NCI-H128 (cell line): ENCODE results near the gene BIRC3.
"Not testable (repeated sequence)": the region's sequence is repeated elsewhere in the genome, so short reads cannot be mapped to it uniquely, and the experiment has no call there.

Experiments
- DNase-seq: peaks from one replicate; lab custom pipeline; 2025; ENCODE audit not compliant: unreplicated experiment; lab: John Stamatoyannopoulos, UW

Gene BIRC3

DNA sequence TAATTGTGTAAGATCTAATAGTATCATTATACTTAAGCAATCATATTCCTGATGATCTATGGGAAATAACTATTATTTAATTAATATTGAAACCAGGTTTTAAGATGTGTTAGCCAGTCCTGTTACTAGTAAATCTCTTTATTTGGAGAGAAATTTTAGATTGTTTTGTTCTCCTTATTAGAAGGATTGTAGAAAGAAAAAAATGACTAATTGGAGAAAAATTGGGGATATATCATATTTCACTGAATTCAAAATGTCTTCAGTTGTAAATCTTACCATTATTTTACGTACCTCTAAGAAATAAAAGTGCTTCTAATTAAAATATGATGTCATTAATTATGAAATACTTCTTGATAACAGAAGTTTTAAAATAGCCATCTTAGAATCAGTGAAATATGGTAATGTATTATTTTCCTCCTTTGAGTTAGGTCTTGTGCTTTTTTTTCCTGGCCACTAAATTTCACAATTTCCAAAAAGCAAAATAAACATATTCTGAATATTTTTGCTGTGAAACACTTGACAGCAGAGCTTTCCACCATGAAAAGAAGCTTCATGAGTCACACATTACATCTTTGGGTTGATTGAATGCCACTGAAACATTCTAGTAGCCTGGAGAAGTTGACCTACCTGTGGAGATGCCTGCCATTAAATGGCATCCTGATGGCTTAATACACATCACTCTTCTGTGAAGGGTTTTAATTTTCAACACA is 6.4 kb downstream of the BIRC3 start:
- no peak for DNase-seq

DNA sequence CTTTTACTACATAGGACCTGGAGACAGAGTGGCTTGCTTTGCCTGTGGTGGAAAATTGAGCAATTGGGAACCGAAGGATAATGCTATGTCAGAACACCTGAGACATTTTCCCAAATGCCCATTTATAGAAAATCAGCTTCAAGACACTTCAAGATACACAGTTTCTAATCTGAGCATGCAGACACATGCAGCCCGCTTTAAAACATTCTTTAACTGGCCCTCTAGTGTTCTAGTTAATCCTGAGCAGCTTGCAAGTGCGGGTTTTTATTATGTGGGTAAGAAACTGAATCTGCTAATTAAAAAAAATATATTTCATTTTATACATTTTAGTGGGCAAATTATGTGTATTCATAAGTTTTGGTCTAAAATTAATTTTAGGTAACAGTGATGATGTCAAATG is 7.8 kb downstream of the BIRC3 start:
- no peak for DNase-seq

DNA sequence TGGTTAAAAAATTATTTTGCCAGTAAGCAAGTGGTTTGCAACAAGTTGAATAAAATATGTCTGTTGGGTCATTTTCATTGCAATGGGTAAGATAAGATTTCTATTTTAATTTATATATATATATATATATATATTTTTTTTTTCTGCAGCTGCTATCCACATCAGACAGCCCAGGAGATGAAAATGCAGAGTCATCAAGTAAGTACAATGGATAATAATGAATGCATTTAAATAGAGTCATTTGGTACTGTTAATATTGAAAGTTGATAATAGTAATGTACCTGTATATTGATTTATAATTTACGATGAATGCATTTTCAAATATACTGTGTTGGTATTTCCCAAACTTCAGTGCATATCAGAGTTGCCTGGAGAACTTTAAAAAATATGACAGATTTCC is 11.5 kb downstream of the BIRC3 start:
- DNase-seq: no peak

DNA sequence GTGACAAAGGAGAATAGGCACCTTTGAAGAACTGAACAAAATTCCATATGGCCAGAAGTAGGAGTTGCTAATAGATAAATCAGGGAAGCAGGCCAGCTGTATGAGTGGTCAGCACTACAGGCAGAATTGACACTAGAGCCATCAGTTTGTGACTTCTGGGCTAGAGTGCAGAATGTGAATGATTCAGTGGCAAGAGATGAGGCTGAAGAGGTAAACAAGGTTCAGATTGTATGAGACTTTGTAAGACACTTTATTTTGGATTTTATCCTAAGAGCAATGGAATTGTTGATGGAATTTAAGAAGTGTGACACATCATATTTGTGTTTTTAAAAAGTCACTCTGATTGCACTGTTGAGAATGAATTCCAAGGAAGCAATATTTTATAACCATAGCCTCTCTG is 12.9 kb downstream of the BIRC3 start:
- no peak for DNase-seq

DNA sequence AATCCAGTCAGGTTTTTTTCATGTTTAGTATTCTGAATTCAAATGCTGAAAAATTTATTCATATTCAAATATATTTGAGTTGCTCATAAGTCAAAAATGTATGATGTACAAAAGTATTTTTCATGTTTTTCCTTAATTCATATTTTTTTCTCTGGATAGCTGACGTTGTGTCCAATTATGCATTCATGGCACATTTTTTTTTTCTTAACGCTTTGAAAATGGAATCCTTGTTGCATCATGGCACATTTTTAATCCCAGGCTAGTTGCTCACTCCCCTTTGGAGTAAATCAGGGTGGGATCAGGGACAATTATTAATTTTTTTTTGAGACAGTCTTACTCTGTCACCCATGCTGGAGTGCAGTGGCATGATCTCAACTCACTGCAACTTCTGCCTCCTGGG is 14.1 kb downstream of the BIRC3 start:
- no peak for DNase-seq

DNA sequence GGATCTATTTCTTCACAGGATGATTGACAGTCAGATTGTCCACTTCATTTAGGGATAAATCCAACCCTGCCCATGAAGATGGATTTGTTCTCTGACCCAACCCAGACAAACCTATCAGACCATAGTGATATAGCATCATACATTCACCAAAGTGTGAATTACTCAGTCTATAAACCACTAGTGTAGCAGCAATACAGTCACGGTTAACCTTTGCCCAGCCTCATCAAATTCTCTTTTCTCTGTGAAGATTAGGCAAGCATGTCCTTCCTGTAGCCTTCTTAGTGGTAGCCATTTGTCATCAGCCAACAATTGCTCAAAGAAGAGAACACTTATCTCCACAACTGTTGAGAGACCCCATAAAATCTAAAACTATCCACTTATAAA is 15.3 kb downstream of the BIRC3 start:
- no peak for DNase-seq

DNA sequence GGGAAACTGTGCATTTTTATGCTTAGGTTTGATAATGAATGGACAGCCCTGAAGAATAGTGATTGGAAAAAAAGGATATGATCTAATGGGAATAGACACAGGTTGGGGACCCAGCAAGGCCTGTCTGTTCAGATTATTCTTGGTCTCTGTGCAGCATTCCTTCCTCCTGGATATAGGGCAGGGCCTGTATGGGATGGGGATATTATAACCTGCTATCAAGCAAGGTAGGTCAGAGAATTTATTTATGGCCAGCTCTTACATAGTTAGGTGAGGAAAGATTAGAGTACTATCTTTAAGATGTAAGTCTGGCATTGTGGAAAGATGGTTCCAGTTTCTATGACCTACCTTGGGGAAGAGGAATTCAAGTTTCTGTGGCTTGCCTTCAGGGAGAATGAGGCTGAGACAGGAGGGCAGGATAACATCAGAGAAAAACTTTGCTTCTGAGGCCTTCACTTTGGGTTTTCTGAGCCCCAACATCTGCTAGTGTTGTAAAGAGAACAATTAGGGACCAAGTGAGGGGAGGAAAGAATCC is 21.3 kb downstream of the BIRC3 start:
- DNase-seq: no peak

DNA sequence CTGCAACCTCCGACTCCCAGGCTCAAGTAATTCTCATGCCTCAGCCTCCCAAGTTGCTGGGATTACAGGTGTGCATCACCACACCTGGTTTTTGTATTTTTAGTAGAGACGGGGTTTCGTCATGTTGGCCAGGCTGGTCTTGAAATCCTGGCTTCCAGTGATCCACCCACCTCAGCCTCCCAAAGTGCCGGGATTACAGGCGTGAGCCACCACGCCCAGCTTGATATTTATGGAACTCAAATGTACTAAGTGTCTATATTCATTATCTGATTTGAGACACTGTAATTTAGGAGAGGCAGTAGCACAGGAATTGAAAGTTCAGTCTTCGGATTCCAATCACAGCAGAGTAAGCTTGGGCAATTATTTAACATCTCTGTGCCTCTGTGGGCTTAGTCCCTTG is 24.0 kb downstream of the BIRC3 start:
- not testable (repeated sequence) for DNase-seq

DNA sequence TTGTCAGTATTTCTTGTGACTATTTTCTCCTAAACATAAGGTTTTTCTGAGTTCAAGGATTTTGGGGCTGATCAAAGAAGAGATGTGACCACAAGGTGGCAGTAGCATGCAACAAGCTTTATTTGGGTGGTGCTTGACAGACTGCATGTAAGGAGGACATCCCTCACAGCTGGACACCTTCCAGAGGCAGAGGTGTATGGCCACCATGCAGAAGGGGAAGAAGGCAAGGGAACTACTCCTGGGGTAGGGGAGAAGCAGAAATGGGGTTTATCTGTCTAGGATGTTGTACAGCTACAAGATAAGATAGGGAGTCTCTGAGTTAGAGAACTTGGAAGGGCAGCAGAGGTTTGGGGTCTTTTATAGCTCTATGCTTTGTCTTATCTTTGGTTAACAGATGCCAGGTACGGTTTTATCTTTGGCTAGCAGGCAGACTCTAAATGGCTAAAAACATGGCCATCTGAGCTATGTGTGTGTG is 24.6 kb downstream of the BIRC3 start:
- DNase-seq: peak; percentile 49

DNA sequence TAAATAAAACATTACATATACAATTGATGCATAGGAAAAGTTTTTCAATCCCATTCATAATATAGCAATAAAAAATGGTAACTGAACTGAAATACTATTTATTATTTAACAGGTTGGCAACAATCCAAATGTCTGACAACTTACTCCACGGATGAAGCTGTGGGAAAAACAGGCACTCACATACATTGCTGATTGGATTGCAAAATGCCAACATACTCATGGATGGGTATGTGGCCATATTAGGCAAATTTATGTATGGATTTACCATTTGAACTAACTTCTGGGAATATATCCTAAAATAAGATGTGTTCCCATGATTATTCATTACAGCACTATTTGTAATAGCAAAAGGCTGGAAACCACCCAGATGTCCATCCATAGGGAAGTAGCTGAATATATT is 26.5 kb downstream of the BIRC3 start:
- no peak for DNase-seq

DNA sequence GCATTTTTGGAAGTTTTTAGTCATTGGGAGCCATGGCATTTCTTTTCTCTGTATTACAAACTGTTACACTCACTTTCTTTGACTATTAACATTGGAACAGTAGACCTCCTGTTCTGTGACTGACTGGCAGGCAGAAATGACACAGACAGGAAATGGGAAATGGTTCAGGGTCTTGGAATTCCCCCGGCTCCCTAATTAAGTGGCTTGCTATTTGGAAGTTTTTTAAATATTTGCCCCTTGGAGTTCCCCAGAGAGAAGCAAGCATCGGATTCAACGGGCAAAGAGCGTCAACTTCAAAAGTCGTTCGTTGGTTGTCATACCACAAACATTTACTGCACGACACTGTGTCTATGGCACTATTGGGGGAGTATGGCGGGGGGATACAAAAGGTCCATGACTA is 28.6 kb downstream of the BIRC3 start:
- no peak for DNase-seq

DNA sequence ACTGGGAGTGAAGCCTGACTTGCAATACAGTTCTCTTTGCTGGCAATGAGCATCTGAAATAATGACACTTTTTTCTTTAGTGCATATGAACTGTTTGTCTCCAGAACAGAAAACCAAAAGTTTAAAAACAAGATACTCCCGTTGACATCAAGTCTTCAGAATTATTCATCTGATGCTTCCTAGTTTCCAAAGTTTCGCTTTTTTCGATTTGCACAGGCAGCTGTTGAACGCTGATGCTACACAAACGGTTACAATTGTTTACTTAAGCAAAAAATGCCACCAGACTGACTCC is 29.1 kb downstream of the BIRC3 start:
- no peak for DNase-seq

DNA sequence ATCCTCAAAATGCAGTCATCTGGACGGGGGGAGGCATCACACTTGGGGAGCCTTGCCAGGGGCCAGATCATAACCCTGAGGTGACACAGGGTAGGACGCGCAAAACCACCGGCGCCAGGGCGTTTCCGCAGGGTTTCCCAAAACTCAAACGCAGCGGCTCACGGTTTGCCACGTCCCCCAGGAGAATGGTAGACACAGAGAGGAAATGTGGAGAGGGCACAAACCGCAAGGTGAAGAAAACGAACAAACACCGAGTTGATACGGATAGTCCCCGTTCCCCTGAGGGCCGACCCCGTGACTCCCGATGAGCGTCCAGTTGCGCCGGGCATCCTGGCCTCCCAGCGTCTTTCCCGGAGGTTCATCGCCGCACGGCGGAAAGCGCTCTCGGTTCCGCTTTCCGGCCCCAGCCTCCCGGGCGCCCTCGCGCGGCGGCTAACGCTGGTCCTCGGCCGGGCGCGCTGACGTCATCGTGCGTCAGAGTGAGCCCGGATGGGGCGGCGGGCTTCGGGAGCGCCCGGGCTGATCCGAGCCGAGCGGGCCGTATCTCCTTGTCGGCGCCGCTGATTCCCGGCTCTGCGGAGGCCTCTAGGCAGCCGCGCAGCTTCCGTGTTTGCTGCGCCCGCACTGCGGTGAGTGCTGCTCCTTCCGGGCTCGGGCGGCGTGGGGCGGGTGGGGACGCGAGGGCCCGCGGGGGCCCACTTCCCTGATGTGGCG is 29.6 kb downstream of the BIRC3 start, which contains the start of gene BIRC2:
BIRC2 (plus strand) TSS at position 467 of the 714 bp plus-strand sequence. CDS start 2,641 bp downstream, outside the sequence.
- peak; percentile 85 for DNase-seq

DNA sequence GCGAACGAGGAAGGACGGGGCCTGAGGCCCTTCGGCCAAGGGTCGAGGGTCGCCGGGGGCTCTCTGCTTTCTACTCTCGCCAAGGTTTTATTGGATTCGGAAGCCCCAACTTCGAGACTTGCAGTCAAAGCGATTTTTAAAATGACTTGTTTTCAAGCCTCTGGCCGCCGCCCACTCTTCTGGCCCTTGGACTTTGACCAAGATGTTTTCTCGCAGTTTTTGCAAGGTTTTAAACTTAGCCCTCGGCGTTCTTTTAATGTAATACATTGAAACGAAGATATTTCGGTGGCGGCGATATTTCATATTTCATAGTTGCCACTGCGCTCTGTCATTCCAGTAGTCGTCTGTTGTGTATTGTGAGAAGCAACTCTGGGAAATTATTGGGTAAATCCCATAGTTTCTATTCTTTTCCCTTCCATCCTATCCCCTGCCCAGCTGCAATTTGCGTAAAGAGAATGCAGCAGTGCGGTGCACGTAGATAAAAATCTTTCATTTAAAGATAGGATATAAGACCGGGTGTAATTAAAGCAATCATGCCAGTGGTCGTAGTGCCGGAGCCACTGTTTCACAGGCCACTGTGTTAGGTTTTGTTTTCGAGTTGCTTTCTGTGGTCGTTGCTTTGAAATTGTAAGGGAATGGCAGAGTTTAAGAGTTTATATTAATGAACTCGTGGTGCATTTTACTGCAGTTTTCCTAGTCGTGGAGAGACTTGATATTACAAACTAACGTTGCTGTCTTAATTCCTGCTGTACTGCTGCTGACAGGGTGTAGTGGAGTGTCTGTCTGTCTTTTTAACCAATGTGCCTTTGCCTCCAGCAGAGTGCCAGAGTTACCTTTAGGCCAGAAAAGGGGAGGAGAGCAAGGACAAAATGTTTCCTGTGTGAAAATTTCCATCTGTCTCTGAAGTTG is 30.4 kb downstream of the BIRC3 start:
- DNase-seq: no peak

DNA sequence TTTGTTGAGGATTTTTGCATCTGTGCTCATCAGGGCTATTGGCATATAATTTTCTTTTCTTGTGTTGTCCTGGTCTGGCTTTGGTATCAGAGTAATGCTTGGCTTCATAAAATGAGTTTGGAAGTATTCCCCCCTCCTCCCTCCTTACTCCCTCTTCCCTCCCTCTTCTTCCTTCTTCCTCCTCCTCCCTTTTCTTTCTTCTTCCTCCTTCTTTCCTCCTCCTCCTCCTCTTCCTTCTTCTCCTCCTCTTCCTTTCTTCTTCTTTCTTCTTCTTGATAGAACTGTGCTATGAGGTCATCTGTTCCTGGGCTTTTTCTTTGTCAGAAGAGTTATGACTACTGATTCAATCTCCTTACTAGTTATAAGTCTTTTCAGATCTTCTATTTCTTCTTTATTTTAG is 39.8 kb downstream of the BIRC3 start:
- no peak for DNase-seq

DNA sequence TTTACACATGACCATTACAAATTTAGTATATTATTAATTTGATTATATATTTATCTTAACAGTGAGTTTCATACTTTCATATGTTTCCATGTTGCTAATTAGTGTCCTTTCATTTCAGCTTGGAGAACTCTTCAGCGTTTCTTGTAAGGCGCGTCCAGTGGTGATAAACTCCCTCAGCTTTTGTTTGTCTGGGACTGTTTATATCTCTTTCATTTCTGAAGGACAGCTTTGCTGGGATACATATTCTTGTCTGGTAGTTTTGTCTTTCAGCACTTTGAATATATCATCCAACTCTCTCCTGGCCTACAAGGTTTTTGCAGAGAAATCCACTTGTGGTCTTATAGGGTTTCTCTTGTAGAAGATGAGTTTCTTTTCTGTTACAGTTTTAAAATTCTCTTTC is 42.1 kb downstream of the BIRC3 start:
- no peak for DNase-seq

DNA sequence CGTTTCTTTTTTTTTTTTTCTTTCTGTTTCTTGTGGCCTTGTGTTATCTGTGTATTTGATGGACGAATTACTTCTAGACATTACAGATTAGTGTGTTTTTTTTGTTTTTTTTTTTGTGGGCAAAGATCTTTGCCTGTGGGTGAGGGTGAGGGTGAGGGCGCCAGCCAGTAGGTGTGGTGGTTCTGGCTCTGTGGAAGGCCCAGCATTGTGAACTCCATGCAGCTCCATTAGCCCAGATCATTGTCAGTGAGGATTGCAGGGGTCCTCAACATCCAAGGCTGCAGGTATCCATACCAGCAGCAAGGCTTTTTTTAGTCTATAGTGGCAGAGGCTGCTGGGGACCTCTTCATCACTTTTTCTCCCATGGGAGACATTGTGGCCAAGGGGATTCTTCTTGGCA is 43.4 kb downstream of the BIRC3 start:
- no peak for DNase-seq

DNA sequence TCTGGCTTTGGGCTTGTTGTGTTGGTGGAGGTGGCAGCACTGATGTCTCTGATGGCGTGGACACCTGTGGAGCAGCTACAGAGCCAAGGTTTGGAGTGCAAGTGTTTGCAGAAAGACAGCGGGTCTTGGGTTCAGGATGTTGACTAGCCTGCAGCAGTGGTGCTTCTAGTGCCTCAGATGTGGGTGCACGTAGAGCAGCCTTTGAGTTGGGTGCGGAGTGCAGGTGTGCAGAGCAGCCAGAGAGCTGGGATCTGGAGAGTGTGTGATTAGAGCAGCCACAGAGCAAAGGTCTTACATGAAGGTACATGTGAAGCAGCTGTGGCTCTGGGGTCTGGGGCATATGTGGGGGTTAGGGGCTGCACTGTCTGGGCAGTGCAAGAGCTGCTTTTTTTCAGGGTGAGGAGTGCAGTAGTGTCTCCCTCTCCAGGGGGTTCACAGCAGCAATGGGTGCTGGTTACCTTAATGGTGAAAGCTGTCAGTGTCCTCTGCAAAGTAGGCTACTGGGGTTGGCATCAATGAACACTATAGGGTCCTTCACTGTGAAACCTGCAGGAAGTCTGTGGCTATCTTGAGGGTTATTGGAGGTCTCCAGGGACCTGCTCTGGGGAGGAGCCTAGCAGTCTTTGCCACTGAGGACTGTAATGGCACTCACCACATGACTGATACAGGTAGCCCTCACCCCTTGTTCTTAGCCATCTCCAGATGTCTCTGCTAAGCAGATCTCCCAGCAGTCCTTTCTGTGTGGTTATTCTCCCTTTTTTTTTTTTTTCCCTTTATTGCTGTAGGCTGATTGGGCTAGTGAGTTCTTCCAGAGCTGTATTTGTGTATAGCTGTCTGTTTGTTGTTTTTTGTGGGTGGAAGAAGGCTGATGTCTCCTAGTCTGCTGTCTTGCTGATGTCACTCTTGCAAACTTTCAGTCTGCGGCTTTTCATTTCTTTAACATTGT is 44.1 kb downstream of the BIRC3 start:
- no peak for DNase-seq

DNA sequence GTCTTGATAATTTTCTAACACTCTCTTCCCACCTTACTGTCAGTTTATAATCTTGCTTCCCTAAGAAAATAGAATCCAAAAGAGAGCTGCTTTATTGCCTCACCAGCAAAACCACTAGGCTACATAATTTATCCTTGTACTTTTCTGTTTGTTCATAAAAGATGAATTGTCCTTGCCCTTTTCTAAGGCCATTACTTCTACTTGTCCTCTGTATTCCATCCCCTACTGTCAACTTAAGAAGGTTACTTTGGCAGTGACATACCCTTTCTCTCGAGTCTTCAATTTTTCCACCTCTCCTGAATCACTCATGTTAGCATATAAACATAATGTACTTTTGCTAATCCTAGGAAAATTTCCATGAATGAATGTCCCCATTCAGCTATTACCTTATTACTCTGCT is 47.7 kb downstream of the BIRC3 start:
- DNase-seq: no peak

DNA sequence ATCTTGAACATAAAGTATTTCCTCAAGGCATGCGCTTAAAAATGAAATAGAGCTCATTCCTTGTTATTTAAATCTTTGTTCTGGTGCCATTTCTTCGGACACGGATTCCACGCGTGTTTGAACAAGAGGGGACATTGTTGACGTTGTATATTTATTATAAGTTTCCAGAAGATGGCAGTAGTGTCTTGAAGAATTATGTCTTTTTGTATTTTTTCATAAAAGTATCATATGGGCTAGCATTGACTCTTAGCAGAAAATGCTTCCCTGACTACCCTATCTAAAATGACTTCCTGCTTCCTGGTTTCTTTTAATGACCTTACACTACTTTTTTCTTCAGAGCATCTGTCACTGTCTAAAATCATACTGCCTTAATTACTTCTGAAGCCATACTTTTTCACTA is 50.1 kb downstream of the BIRC3 start:
- DNase-seq: no peak
